T-helper 22 cell (primary cell): ENCODE data around the gene RXYLT1.
A peak's percentile ranks its signal among the peaks of the same experiment; 100 is the strongest.
"Not testable (repeated sequence)": the region's sequence is repeated elsewhere in the genome, so short reads cannot be mapped to it uniquely, and the experiment has no call there.

Source experiments
- DNase-seq: peaks from one replicate; pipeline ENCODE4 v3.0.0-alpha.2; 2020; ENCODE audit warnings: low read depth

Gene RXYLT1

GRCh38 chr12:63779498-63780481 lies at the start of gene RXYLT1:
Gene RXYLT1 (plus strand): TSS chr12:63779909. CDS start chr12:63779961, 52 bp downstream.
- peak; percentile 68 for DNase-seq

- DNase-seq = not testable (repeated sequence)
Measured at GRCh38 chr12:63732779-63733178, 46.9 kb upstream of the RXYLT1 start.

GRCh38 chr12:63733585-63733984 lies 46.1 kb upstream of the RXYLT1 start:
- not testable (repeated sequence) for DNase-seq

DNA sequence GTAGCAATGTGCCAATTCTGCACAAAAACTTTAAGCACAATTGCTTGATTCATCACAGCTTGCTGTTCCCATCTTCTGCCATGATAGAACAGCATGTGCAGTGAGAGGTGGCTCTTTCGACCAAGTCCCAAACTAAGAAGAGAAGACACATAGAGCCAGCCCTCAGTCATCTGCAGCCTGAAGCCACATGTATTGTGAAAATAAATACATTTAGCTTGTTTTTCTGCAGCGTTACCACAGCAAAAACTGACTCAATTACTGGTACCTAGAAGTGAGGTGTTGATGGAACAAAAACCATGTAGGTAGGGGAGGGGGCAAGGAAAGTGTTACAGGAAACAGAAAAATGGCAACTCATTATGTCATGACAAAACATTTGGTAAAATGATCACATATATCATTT lies 39.2 kb upstream of the RXYLT1 start:
- not testable (repeated sequence) for DNase-seq

DNA sequence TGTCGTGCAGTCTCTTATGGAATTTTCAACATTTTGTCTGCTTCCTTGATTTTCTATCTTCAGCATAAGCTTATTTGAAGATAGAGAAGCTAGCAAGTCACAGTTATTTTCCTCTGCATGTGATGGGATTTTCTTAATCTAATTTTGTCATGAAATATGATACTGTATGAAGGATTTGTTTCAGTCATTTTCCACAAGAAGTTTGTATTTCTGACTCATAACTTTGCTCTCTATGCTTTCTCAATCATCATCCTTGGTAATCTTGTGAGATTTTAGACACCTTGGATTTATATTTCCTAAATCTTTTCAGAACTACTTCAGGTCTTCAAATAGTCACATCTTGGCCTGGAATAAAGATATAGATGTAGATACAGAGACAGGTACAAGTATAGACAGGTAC lies 38.3 kb upstream of the RXYLT1 start:
- not testable (repeated sequence) for DNase-seq

GRCh38 chr12:63744110-63744509 lies 35.6 kb upstream of the RXYLT1 start:
- not testable (repeated sequence) for DNase-seq

- DNase-seq = not testable (repeated sequence)
Measured at GRCh38 chr12:63746470-63746869, 33.2 kb upstream of the RXYLT1 start.

- not testable (repeated sequence) for DNase-seq
Measured at GRCh38 chr12:63747136-63747535, 32.6 kb upstream of the RXYLT1 start.

GRCh38 chr12:63747553-63747952 lies 32.2 kb upstream of the RXYLT1 start:
- no peak for DNase-seq

DNA sequence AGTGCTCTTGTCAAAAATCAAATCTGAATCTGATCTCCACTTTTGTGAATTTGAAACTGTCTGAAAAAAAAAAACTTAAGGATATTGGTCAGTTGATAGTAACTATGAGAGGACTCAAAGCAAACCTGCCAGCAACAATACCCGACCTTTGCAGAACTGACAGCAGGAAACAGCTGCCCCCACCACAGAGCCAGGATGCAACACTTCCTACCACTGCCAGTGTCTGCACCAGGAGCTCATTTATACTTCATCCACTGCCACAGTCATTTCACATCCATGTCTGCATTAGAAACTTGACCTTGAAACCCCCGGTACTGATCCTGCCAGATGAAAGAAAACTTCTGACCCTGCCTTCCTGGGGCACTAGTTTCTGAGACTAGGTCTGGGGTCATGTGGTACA lies 27.4 kb upstream of the RXYLT1 start:
- no peak for DNase-seq

GRCh38 chr12:63752841-63753240 lies 26.9 kb upstream of the RXYLT1 start:
- no peak for DNase-seq

- no peak for DNase-seq
Measured at GRCh38 chr12:63753743-63754142, 26.0 kb upstream of the RXYLT1 start.

- DNase-seq = no peak
Measured at GRCh38 chr12:63764481-63764880, 15.2 kb upstream of the RXYLT1 start.

- no peak for DNase-seq
Measured at GRCh38 chr12:63766498-63766897, 13.2 kb upstream of the RXYLT1 start.

DNA sequence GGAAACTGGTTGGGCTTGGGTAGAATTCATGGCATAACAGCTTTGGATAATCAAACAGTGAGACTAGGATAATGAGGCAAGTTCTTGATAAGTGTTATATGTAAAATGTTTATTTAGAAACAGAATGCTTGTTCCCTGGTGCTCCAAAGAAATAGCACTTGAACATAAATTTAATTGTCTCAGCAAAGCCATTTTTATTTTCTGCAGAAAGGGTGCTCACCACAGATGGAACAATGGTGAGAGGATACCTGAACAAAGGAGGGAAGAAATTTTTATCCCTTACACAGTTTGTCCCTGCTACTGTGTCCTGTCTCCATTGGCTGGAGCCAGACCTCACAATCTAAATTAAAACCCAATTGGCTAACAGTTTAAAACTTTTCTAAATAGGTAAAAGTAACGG lies 9.3 kb upstream of the RXYLT1 start:
- DNase-seq = no peak

DNA sequence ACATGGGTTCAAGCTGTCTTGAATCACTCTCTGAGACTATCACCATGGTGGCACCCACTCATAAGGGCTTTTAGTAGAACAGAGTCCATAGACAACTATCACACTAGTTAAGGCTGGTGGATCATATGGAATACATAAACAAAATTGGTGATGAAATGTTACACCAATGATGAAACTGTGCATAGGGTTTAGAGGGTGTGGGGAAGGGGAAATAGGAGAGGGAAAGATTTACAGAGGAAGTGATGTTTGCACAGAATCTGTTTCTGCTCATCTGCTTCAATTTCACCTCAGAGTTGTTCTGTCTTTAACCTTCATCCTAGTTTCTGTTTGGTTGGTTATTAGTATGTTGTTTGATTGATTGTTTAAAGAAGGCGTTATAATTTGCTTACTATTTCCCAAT lies 2.4 kb upstream of the RXYLT1 start:
- no peak for DNase-seq

DNA sequence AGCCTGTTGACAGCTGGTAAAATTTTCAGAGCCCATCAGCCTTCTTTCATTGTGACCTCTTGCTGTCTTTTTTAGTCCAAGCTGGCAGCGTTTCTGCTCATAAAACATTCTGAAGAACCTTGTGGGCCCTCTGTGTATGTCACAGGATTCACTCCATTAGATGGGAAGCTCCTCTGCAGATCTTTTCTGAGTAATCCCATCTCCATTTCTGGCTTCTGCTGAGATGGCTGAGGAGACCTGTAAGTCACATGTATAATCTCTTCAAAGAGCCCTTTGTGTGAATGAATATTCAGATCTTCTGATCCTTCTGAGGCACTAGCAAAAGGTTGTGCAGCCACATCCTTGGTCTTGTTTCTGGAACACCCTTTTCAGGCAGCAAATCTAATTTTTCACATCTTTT lies 2.8 kb downstream of the RXYLT1 start:
- no peak for DNase-seq

DNA sequence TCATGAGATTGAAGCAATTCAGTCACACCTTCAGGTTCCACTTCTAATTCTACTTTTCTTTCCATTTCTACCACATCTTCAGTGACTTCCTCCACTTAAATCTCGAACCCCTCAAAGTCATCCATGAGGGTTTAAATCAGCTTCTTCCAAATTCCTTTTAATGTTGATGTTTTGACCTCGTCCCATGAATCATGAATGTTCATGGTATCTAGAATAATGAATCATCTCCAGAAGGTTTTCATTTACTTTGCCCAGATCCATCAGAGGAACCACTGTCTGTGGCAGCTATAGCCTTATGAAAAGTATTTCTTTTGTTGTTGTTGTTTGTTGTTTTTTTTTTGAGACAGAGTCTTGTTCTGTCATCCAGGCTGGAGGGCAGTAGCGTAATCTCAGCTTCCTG lies 7.6 kb downstream of the RXYLT1 start:
- no peak for DNase-seq

DNA sequence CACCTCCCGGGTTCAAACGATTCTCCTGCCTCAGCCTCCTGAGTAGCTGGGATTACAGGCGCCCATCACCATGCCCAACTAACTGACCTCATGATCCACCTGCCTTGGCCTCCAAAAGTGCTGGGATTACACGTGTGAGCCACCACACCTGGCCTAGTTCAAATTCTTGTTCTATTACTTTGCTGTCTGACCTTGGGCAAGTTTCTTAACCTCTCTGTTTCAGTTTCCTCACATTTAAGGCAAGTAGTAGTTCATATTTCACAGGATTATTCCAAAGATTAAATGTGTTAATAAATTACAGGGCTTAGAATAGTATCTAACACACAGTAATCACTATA lies 10.9 kb downstream of the RXYLT1 start:
- DNase-seq = no peak

- DNase-seq = no peak
Measured at GRCh38 chr12:63792338-63792737, 12.6 kb downstream of the RXYLT1 start.

- DNase-seq = no peak
Measured at GRCh38 chr12:63795032-63795687, 15.5 kb downstream of the RXYLT1 start.

DNA sequence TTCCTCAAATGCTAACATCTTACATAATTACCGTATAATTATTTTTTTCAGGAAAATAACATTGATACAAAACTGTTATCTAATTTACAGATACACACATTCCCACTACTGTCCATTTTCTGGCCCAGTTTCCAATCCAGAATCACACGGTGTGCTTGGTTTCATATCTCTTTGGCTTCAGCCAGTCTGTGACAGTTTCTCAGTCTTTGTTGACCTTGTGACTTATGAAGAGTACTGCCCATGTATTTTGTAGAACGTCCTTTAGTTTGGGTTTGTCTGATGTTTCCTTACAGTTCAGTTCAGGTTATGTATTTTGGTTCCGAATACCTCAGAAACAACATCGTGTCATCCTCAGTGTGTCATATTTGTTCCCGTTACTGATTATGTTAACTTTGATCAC lies 16.2 kb downstream of the RXYLT1 start:
- no peak for DNase-seq

GRCh38 chr12:63802012-63802608 lies 22.4 kb downstream of the RXYLT1 start:
- no peak for DNase-seq
